Thyroid gland (tissue), 4 donors: ENCODE results near the gene TELO2. TPM values are rescaled to one million over a fixed set of nuclear protein-coding genes. Genes with fewer than 3 reads are reported as not detected.

Experiments used
- DNase-seq, 2 donors: peaks; one replicate each; pipeline ENCODE4 v3.0.0-alpha.2; 2019
- H3K27ac ChIP-seq, 3 donors: fragments of 200-600 bp; sonication (generic); 1 replicate in 2 of 3; 2 replicates in 1 of 3; pipeline ENCODE4 v1.5.1; 2016 to 2019; ENCODE audit warnings: mild to moderate bottlenecking in 1 of 3, moderate library complexity in 1 of 3
- H3K27me3 ChIP-seq: fragments of 200-600 bp; sonication (generic); one replicate; pipeline ENCODE4 v1.5.1; 2019
- H3K36me3 ChIP-seq, 2 donors: fragments of 200-600 bp; sonication (generic); one replicate each; pipeline ENCODE4 v1.5.1; 2016 to 2019
- H3K4me1 ChIP-seq, 2 donors: fragments of 200-600 bp; sonication (generic); one replicate each; pipeline ENCODE4 v1.5.1; 2017 to 2019
- H3K4me3 ChIP-seq, 3 donors: fragments of 200-600 bp; sonication (generic); replicated peaks in 1 of 3; 1 replicate in 2 of 3; 2 replicates in 1 of 3; pipeline ENCODE4 v1.5.1; 2016; ENCODE audit warnings: mild to moderate bottlenecking in 1 of 3
- H3K9me3 ChIP-seq: fragments of 200-600 bp; sonication (generic); one replicate; pipeline ENCODE4 v1.5.1; 2017
- CTCF ChIP-seq, 6 experiments: fragments of 200-600 bp in 3 of 6; fragments of 450-650 bp in 3 of 6; sonication (generic) in 3 of 6; IDR thresholded peaks; one replicate each; pipeline ENCODE4 v1.5.1; 2016 to 2019; ENCODE audit warnings: antibody characterized with exemption in 6 of 6, mild to moderate bottlenecking in 2 of 6, inconsistent platforms in 1 of 6, moderate library complexity in 1 of 6
- POLR2A ChIP-seq, 2 donors: fragments of 450-650 bp; IDR thresholded peaks; one replicate each; pipeline ENCODE4 v1.6.1; 2017; ENCODE audit warnings: antibody characterized with exemption in 2 of 2, mild to moderate bottlenecking in 2 of 2, moderate library complexity in 1 of 2
- WGBS, 2 donors: methylation state at CpG; one replicate each; pipeline ENCODE4 v1.1.5; 2017; 5-methylcytosine and 5-hydroxymethylcytosine counted together
- intact Hi-C: fragments of 100-400 bp; cut with DNase I; formaldehyde crosslinking; loops from one replicate; pipeline ENCODE4 v1.15.1; 2023
- total RNA-seq, 4 donors: library from RNA; depleted of rRNA; stranded (reverse); fragments of >200 nt; gene quantifications; one replicate each; pipeline ENCODE4 v1.2.3, GENCODE V29; 2016

The TELO2 gene
- total RNA-seq, 4 donors from 2014 or later, result 12.5 to 19.4 (median 12.8) TPM

- no peaks in the 10 kb centered on the region for H3K9me3 ChIP-seq
- no peaks in the 10 kb centered on the region for H3K27me3 ChIP-seq
- intact Hi-C loops, result loop anchor here (10.0 kb wide), 1 partner anchor 126 kb away; no protein-coding TSS in a partner anchor
- 63 to 76% methylated on average over 8 to 14 of the region's 14 CpGs for WGBS, 2 donors
- H3K27ac ChIP-seq, result no peak overlapping the region
- peaks cover 13 to 25% of the 10 kb centered on the region in 2 donors for H3K4me1 ChIP-seq
- DNase-seq, result peak in 1 of 2 donors; percentile 10
- no peaks in the 10 kb centered on the region for H3K36me3 ChIP-seq
- TF ChIP-seq CTCF (IDR thresholded peaks at IDR 0.05) (no peak), POLR2A (IDR thresholded peaks at IDR 0.05) (no peak)
- no peak overlapping the region for H3K4me3 ChIP-seq
These were observed 22.5 kb upstream of the TELO2 start for GRCh38 chr16:1470481-1471251.

GRCh38 chr16:1471569-1472194 lies 21.5 kb upstream of the TELO2 start:
- Histone ChIP-seq H3K9me3 (no peaks in the 10 kb centered on the region), H3K4me3 (no peak overlapping the region), H3K27me3 (no peaks in the 10 kb centered on the region), H3K27ac (no peak overlapping the region), H3K4me1 (peaks cover 15 to 27% of the 10 kb centered on the region in 2 donors), H3K36me3 (no peaks in the 10 kb centered on the region)
- intact Hi-C loops, result loop anchor here (10.0 kb wide), 1 partner anchor 127 kb away; no protein-coding TSS in a partner anchor
- no peak for DNase-seq
- 89% methylated on average over 26 of the region's 26 CpGs for WGBS, 2 donors
- no peak for TF ChIP-seq POLR2A (IDR thresholded peaks at IDR 0.05)
- no peak for TF ChIP-seq CTCF (IDR thresholded peaks at IDR 0.05)

GRCh38 chr16:1472974-1473373 lies 20.2 kb upstream of the TELO2 start:
- 51 to 79% methylated on average over 3 of the region's 3 CpGs for WGBS, 2 donors
- H3K4me1 ChIP-seq, result peaks cover 15 to 27% of the 10 kb centered on the region in 2 donors
- intact Hi-C loops, result loop anchor here (10.0 kb wide), 1 partner anchor 128 kb away; no protein-coding TSS in a partner anchor

DNA sequence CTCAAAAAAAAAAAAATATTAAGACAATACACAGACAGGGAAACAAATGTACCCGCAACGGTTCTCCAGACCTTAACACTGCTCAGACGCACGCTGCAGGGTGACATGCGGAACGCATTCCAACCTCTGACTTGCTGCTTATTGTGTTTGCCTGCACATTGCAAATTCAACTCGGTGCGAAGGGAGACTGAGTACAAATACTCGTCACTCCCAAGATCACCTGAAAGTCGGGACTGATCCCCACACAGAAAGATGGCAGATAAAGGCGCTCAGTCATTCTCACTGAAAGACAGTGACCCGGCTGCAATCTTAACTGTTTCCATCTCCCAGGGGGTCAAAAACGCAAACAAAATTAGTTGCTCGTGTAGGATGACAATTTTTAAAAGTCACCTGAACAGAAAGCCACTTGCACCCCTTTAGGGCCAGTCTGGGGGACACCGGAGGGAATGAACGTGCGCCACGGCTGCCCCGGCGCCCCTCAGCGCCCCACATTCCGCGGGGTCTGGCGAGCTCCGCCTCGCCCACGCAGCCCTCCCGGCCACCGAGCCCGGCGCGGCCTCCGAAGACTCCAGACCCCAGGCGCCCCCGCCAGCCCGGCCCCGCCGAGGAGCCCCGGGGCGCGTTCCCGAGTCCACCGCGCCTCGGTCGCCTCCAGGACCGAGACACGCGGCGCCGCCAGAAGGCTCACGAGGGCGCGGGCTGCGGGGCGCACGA lies 18.9 kb upstream of the TELO2 start:
- TF ChIP-seq POLR2A (IDR thresholded peaks at IDR 0.05), result no peak
- no peak for TF ChIP-seq CTCF (IDR thresholded peaks at IDR 0.05)
- intact Hi-C loops, result loop anchor here (10.0 kb wide), 1 partner anchor 129 kb away; no protein-coding TSS in a partner anchor
- peaks cover 15 to 27% of the 10 kb centered on the region in 2 donors for H3K4me1 ChIP-seq

More at GRCh38 chr16:1472974-1473373, 20.2 kb upstream of the TELO2 start:
- DNase-seq, result no peak
- Histone ChIP-seq H3K4me3 (no peak overlapping the region), H3K9me3 (no peaks in the 10 kb centered on the region), H3K27me3 (no peaks in the 10 kb centered on the region), H3K27ac (no peak overlapping the region), H3K36me3 (no peaks in the 10 kb centered on the region)
- TF ChIP-seq CTCF (IDR thresholded peaks at IDR 0.05) (no peak), POLR2A (IDR thresholded peaks at IDR 0.05) (no peak)

More for the DNA sequence above, 18.9 kb upstream of the TELO2 start:
- Histone ChIP-seq H3K27me3 (no peaks in the 10 kb centered on the region), H3K27ac (peak overlapping the region in 2 of 3 donors; percentile 88 to 91), H3K4me3 (peak overlapping the region; percentile 60 to 98 (median 72)), H3K36me3 (no peaks in the 10 kb centered on the region), H3K9me3 (no peaks in the 10 kb centered on the region)
- WGBS, 2 donors, result 28 to 35% methylated on average over 15 to 16 of the region's 57 CpGs
- peak in 1 of 2 donors; percentile 10 for DNase-seq
